H9 (cell line): Measurements from ENCODE around the gene STX7. TPM values are rescaled to one million over a fixed set of nuclear protein-coding genes. Genes with fewer than 3 reads are reported as not detected.

Source experiments
- DNase-seq: peaks from one replicate; pipeline ENCODE4 v3.0.0-alpha.2; 2017
- H2AFZ ChIP-seq: one replicate; pipeline ENCODE4 v1.6.1; 2013; ENCODE audit warnings: mild to moderate bottlenecking, low read length, control low read depth, moderate library complexity
- H2AK5ac ChIP-seq: 2 replicates; pipeline ENCODE4 v1.6.1; 2013; ENCODE audit warnings: low read length, control low read depth, mixed read lengths; ENCODE audit not compliant: insufficient read length
- H2BK120ac ChIP-seq: one replicate; pipeline ENCODE4 v1.6.1; 2013; ENCODE audit warnings: low read depth, mild to moderate bottlenecking, low read length, control low read depth, inconsistent platforms; ENCODE audit not compliant: poor library complexity, severe bottlenecking
- H2BK12ac ChIP-seq: 2 replicates; pipeline ENCODE4 v1.6.1; 2013; ENCODE audit warnings: low read length, control low read depth, mixed read lengths, low read depth; ENCODE audit not compliant: insufficient read length
- H2BK15ac ChIP-seq: 2 replicates; pipeline ENCODE4 v1.6.1; 2013; ENCODE audit warnings: low read depth, low read length, control low read depth
- H2BK20ac ChIP-seq: one replicate; pipeline ENCODE4 v1.6.1; 2013; ENCODE audit warnings: low read depth, mild to moderate bottlenecking, low read length, control low read depth, inconsistent platforms; ENCODE audit not compliant: poor library complexity, severe bottlenecking
- H2BK5ac ChIP-seq: 2 replicates; pipeline ENCODE4 v1.6.1; 2013; ENCODE audit warnings: low read length, control low read depth, mixed read lengths; ENCODE audit not compliant: insufficient read length
- H3K14ac ChIP-seq: 2 replicates; pipeline ENCODE4 v1.6.1; 2013; ENCODE audit warnings: low read length, control low read depth; ENCODE audit not compliant: insufficient read depth
- H3K18ac ChIP-seq: 2 replicates; pipeline ENCODE4 v1.6.1; 2013; ENCODE audit warnings: low read depth, mild to moderate bottlenecking, mixed read lengths, low read length, control low read depth; ENCODE audit not compliant: insufficient read length
- H3K23ac ChIP-seq: 2 replicates; pipeline ENCODE4 v1.6.1; 2013; ENCODE audit warnings: low read length, control low read depth, mixed read lengths, low read depth; ENCODE audit not compliant: insufficient read length
- H3K23me2 ChIP-seq: 2 replicates; pipeline ENCODE4 v1.6.1; 2013; ENCODE audit warnings: low read depth, mild to moderate bottlenecking, mixed read lengths, low read length, control low read depth; ENCODE audit not compliant: insufficient read length, poor library complexity, severe bottlenecking
- H3K27ac ChIP-seq: 2 replicates; pipeline ENCODE4 v1.5.1; 2013; ENCODE audit warnings: low read length, control low read depth, mixed read lengths, low read depth; ENCODE audit not compliant: insufficient read length
- H3K27me3 ChIP-seq: 2 replicates; pipeline ENCODE4 v1.6.1; 2013; ENCODE audit warnings: low read length, control low read depth, inconsistent platforms; ENCODE audit not compliant: insufficient read depth
- H3K4ac ChIP-seq: 2 replicates; pipeline ENCODE4 v1.6.1; 2013; ENCODE audit warnings: low read depth, mild to moderate bottlenecking, control low read depth, inconsistent platforms, low read length, moderate library complexity
- H3K4me1 ChIP-seq: 2 replicates; pipeline ENCODE4 v1.6.1; 2013; ENCODE audit warnings: low read length, control low read depth, inconsistent platforms; ENCODE audit not compliant: insufficient read depth
- H3K4me2 ChIP-seq: 2 replicates; pipeline ENCODE4 v1.6.1; 2013; ENCODE audit warnings: low read length, control low read depth, mixed read lengths; ENCODE audit not compliant: insufficient read length, insufficient read depth
- H3K56ac ChIP-seq: 2 replicates; pipeline ENCODE4 v1.6.1; 2013; ENCODE audit warnings: low read depth, mild to moderate bottlenecking, mixed read lengths, low read length, control low read depth; ENCODE audit not compliant: insufficient read length
- H3K79me1 ChIP-seq: 2 replicates; pipeline ENCODE4 v1.6.1; 2013; ENCODE audit warnings: low read depth, mild to moderate bottlenecking, moderate library complexity, low read length, control low read depth, inconsistent platforms; ENCODE audit not compliant: insufficient read depth, poor library complexity, severe bottlenecking
- H3K79me2 ChIP-seq: 2 replicates; pipeline ENCODE4 v1.6.1; 2013; ENCODE audit warnings: low read length, control low read depth, inconsistent platforms; ENCODE audit not compliant: insufficient read depth
- H3K9ac ChIP-seq: 2 replicates; pipeline ENCODE4 v1.6.1; 2013; ENCODE audit warnings: low read length, control low read depth, mixed read lengths; ENCODE audit not compliant: insufficient read length; ENCODE audit errors: extremely low read depth
- H3K9me3 ChIP-seq: one replicate; pipeline ENCODE4 v1.6.1; 2013; ENCODE audit warnings: low read depth, low read length, inconsistent platforms; ENCODE audit not compliant: control insufficient read depth
- H3T11ph ChIP-seq: one replicate; pipeline ENCODE4 v1.6.1; 2013; ENCODE audit warnings: mild to moderate bottlenecking, low read length, control low read depth, inconsistent platforms
- H4K20me1 ChIP-seq: one replicate; pipeline ENCODE4 v1.6.1; 2013; ENCODE audit not compliant: control insufficient read depth, insufficient read length, insufficient read depth
- H4K5ac ChIP-seq: 2 replicates; pipeline ENCODE4 v1.6.1; 2013; ENCODE audit warnings: low read depth, mild to moderate bottlenecking, mixed read lengths, low read length, control low read depth; ENCODE audit not compliant: insufficient read length
- H4K8ac ChIP-seq: replicated peaks from 2 replicates; pipeline ENCODE4 v1.6.1; 2013; ENCODE audit warnings: low read length, control low read depth, mixed read lengths, low read depth; ENCODE audit not compliant: insufficient read length
- H4K91ac ChIP-seq: 2 replicates; pipeline ENCODE4 v1.6.1; 2013; ENCODE audit warnings: low read depth, mild to moderate bottlenecking, moderate library complexity, mixed read lengths, low read length, control low read depth; ENCODE audit not compliant: insufficient read length
- H3K27ac Mint-ChIP-seq, 3 experiments: 2 replicates in 2 of 3; 3 replicates in 1 of 3; pipeline ENCODE4 v1.8.0; 2020 to 2021; ENCODE audit warnings: mixed read lengths in 3 of 3, mild to moderate bottlenecking in 1 of 3, moderate library complexity in 1 of 3
- H3K27me3 Mint-ChIP-seq: 2 replicates; pipeline ENCODE4 v1.8.0; 2021; ENCODE audit warnings: low read depth, mild to moderate bottlenecking, moderate library complexity, mixed read lengths
- H3K36me3 Mint-ChIP-seq, 3 experiments: 2 replicates in 2 of 3; 3 replicates in 1 of 3; pipeline ENCODE4 v1.8.0; 2020 to 2021; ENCODE audit warnings: low read depth in 3 of 3, mixed read lengths in 3 of 3; ENCODE audit not compliant: insufficient read depth in 1 of 3
- H3K4me1 Mint-ChIP-seq, 2 experiments: 2 replicates each; pipeline ENCODE4 v1.8.0; 2020; ENCODE audit warnings: mixed read lengths in 2 of 2
- H3K4me3 Mint-ChIP-seq, 2 experiments: 2 replicates in 1 of 2; 3 replicates in 1 of 2; pipeline ENCODE4 v1.8.0; 2020 to 2021; ENCODE audit warnings: mild to moderate bottlenecking in 2 of 2, mixed read lengths in 2 of 2, moderate library complexity in 1 of 2
- H3K9me3 Mint-ChIP-seq, 2 experiments: 2 replicates in 1 of 2; 3 replicates in 1 of 2; pipeline ENCODE4 v1.8.0; 2020; ENCODE audit warnings: mild to moderate bottlenecking in 2 of 2, mixed read lengths in 2 of 2, moderate library complexity in 1 of 2
- WGBS: extraction: QIAGEN DNeasy Blood & Tissue Kit; methylation state at CpG from one replicate; pipeline ENCODE4 v1.1.7; 2013; ENCODE audit warnings: missing lambda C conversion rate, low lambda C conversion rate, mixed read lengths; ENCODE audit not compliant: insufficient read length; ENCODE audit errors: extremely low coverage; 5-methylcytosine and 5-hydroxymethylcytosine counted together
- total RNA-seq: library from RNA; stranded (reverse); gene quantifications from 2 replicates; pipeline ENCODE4 v1.2.1, GENCODE V29; 2021
- TF ChIP-seq, protein P1 (sequence below): fragments of 200-600 bp; sonication (generic); conservative IDR thresholded peaks from 3 replicates; pipeline ENCODE4 v1.8.0; 2021; ENCODE audit warnings: antibody characterized with exemption, mild to moderate bottlenecking

Gene STX7
- total RNA-seq, 1 experiment from 2014 or later: 30.0 TPM

- H3K79me2 ChIP-seq: no peaks in the 10 kb centered on the region
- no peak overlapping the region for H2BK120ac ChIP-seq
- Mint-ChIP-seq H3K4me3 (no peak overlapping the region), H3K27me3 (no peaks in the 10 kb centered on the region), H3K9me3 (no peaks in the 10 kb centered on the region), H3K27ac (peak overlapping the region in 1 of 3 experiments; percentile 70; a peak in 1 of 7 replicates), H3K4me1 (peaks cover 3% of the 10 kb centered on the region in 2 experiments; a peak in 2 of 4 replicates), H3K36me3 (no peaks in the 10 kb centered on the region; a peak in 2 of 7 replicates)
- no peaks in the 10 kb centered on the region for H3K27me3 ChIP-seq
- no peak overlapping the region for H3T11ph ChIP-seq
- H3K56ac ChIP-seq: no peak overlapping the region
- H2BK12ac ChIP-seq: no peak overlapping the region
- no peak overlapping the region for H2BK20ac ChIP-seq
- H3K4me2 ChIP-seq: no peak overlapping the region
- H3K4ac ChIP-seq: no peak overlapping the region
- H2AFZ ChIP-seq: no peak overlapping the region
- no peak overlapping the region for H3K27ac ChIP-seq
- TF ChIP-seq, protein P1, sequence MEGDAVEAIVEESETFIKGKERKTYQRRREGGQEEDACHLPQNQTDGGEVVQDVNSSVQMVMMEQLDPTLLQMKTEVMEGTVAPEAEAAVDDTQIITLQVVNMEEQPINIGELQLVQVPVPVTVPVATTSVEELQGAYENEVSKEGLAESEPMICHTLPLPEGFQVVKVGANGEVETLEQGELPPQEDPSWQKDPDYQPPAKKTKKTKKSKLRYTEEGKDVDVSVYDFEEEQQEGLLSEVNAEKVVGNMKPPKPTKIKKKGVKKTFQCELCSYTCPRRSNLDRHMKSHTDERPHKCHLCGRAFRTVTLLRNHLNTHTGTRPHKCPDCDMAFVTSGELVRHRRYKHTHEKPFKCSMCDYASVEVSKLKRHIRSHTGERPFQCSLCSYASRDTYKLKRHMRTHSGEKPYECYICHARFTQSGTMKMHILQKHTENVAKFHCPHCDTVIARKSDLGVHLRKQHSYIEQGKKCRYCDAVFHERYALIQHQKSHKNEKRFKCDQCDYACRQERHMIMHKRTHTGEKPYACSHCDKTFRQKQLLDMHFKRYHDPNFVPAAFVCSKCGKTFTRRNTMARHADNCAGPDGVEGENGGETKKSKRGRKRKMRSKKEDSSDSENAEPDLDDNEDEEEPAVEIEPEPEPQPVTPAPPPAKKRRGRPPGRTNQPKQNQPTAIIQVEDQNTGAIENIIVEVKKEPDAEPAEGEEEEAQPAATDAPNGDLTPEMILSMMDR: peak; percentile 80
- no CpG with 5 or more reads among the region's 9 CpGs for WGBS
- no peaks in the 10 kb centered on the region for H4K20me1 ChIP-seq
- H2AK5ac ChIP-seq: no peak overlapping the region
- no peaks in the 10 kb centered on the region for H3K9me3 ChIP-seq
- no peaks in the 10 kb centered on the region for H3K79me1 ChIP-seq
- DNase-seq: no peak
- H3K14ac ChIP-seq: no peak overlapping the region
- H3K4me1 ChIP-seq: no peaks in the 10 kb centered on the region
- no peak overlapping the region for H2BK5ac ChIP-seq
- H3K18ac ChIP-seq: no peak overlapping the region
- H2BK15ac ChIP-seq: no peak overlapping the region
- H3K23me2 ChIP-seq: no peaks in the 10 kb centered on the region
- H4K5ac ChIP-seq: no peak overlapping the region
- H4K91ac ChIP-seq: no peak overlapping the region
- no peak overlapping the region for H3K23ac ChIP-seq
- no peak overlapping the region for H4K8ac ChIP-seq
- H3K9ac ChIP-seq: no peak overlapping the region
These were observed 28.9 kb downstream of the STX7 start for GRCh38 chr6:132483779-132484679.
